Left ventricle myocardium inferior (tissue), 1 donor: Measurements from ENCODE around the gene PANK4. TPM values are rescaled to one million over a fixed set of nuclear protein-coding genes. Genes with fewer than 3 reads are reported as not detected.

ENCODE experiments used
- DNase-seq: peaks from one replicate; pipeline ENCODE4 v3.0.0-alpha.2; 2020
- H3K27ac ChIP-seq: fragments of 200-600 bp; replicated peaks from 2 replicates; pipeline ENCODE4 v1.8.0; 2021
- H3K27me3 ChIP-seq: fragments of 200-600 bp; 2 replicates; pipeline ENCODE4 v1.8.0; 2021; ENCODE audit warnings: low read depth
- H3K36me3 ChIP-seq: fragments of 200-600 bp; 2 replicates; pipeline ENCODE4 v1.8.0; 2021
- H3K4me1 ChIP-seq: fragments of 200-600 bp; 2 replicates; pipeline ENCODE4 v1.8.0; 2021
- H3K4me3 ChIP-seq: fragments of 200-600 bp; 2 replicates; pipeline ENCODE4 v1.8.0; 2021; ENCODE audit warnings: mild to moderate bottlenecking, moderate library complexity
- H3K9me3 ChIP-seq: fragments of 200-600 bp; replicated peaks from 2 replicates; pipeline ENCODE4 v1.8.0; 2021
- CTCF ChIP-seq: fragments of 200-600 bp; IDR thresholded peaks from 2 replicates; pipeline ENCODE4 v1.8.0; 2021; ENCODE audit warnings: antibody characterized with exemption, mild to moderate bottlenecking, borderline replicate concordance
- intact Hi-C: fragments of 100-400 bp; cut with micrococcal nuclease; formaldehyde crosslinking; loops from one replicate; pipeline ENCODE4 v1.11.0; 2022
- total RNA-seq: library from RNA; stranded (reverse); fragmentation: NEBNext Ultra II Directional; extraction: Animal tissue kit (Norgen Biotek cat#: 25700); gene quantifications from one replicate; pipeline ENCODE4 v1.2.1, GENCODE V29; 2021
- donor health status: DM: no; HTN: yes; CAD: no; lungs with severe emphysema.

PANK4 gene
- total RNA-seq, 1 donor from 2014 or later, result 42.8 TPM

- intact Hi-C loops, result no loop called here
- Histone ChIP-seq H3K27ac (no peak overlapping the region), H3K36me3 (no peaks in the 10 kb centered on the region), H3K27me3 (peaks cover 64% of the 10 kb centered on the region), H3K9me3 (no peaks in the 10 kb centered on the region), H3K4me1 (no peaks in the 10 kb centered on the region), H3K4me3 (no peak overlapping the region)
- no peak for DNase-seq
- no peak for TF ChIP-seq CTCF
Measured at GRCh38 chr1:2497891-2498290, 28.5 kb downstream of the PANK4 start.

GRCh38 chr1:2496746-2497145 lies 29.6 kb downstream of the PANK4 start:
- intact Hi-C loops, result no loop called here
- Histone ChIP-seq H3K36me3 (no peaks in the 10 kb centered on the region), H3K9me3 (no peaks in the 10 kb centered on the region), H3K4me3 (no peak overlapping the region), H3K4me1 (no peaks in the 10 kb centered on the region), H3K27me3 (peaks cover 64% of the 10 kb centered on the region), H3K27ac (no peak overlapping the region)
- no peak for TF ChIP-seq CTCF
- no peak for DNase-seq

- Histone ChIP-seq H3K27ac (no peak overlapping the region), H3K36me3 (no peaks in the 10 kb centered on the region), H3K27me3 (peaks cover 64% of the 10 kb centered on the region), H3K4me1 (no peaks in the 10 kb centered on the region), H3K4me3 (no peak overlapping the region), H3K9me3 (no peaks in the 10 kb centered on the region)
- TF ChIP-seq CTCF, result no peak
- no peak for DNase-seq
- intact Hi-C loops, result no loop called here
Measured at GRCh38 chr1:2496087-2496622, 30.2 kb downstream of the PANK4 start.

GRCh38 chr1:2495546-2495945 lies 30.9 kb downstream of the PANK4 start:
- H3K9me3 ChIP-seq, result no peaks in the 10 kb centered on the region
- DNase-seq, result no peak
- intact Hi-C loops, result no loop called here
- no peaks in the 10 kb centered on the region for H3K4me1 ChIP-seq
- TF ChIP-seq CTCF, result no peak
- H3K27ac ChIP-seq, result no peak overlapping the region
- peaks cover 66% of the 10 kb centered on the region for H3K27me3 ChIP-seq
- H3K4me3 ChIP-seq, result no peak overlapping the region
- no peaks in the 10 kb centered on the region for H3K36me3 ChIP-seq

- no peaks in the 10 kb centered on the region for H3K4me1 ChIP-seq
- peaks cover 62% of the 10 kb centered on the region for H3K27me3 ChIP-seq
- H3K36me3 ChIP-seq, result no peaks in the 10 kb centered on the region
- no peak overlapping the region for H3K27ac ChIP-seq
- H3K9me3 ChIP-seq, result no peaks in the 10 kb centered on the region
- intact Hi-C loops, result no loop called here
- no peak for DNase-seq
- no peak overlapping the region for H3K4me3 ChIP-seq
- no peak for TF ChIP-seq CTCF
Measured at GRCh38 chr1:2495026-2495425, 31.4 kb downstream of the PANK4 start.
